IMR-90 (cell line): Measurements from ENCODE around the gene ANXA2. TPM values are rescaled to one million over a fixed set of nuclear protein-coding genes. Genes with fewer than 3 reads are reported as not detected.

Experiments
- ATAC-seq: fragments of 200-7000 bp; cut with Tn5 transposase; 2 replicates; pipeline ENCODE4 v1.9.1; 2020; ENCODE audit warnings: low read depth, mild to moderate bottlenecking, moderate library complexity
- BruUV-seq: library from RNA; stranded (reverse); fragments of 400-500 nt; replicated peaks from 2 replicates; lab custom pipeline; 2021; lab: Mats Ljungman, UMichigan
- CTCF ChIA-PET: fragments of 300-600 bp; formaldehyde crosslinking; extraction: SDS; loops from one replicate; lab custom pipeline; 2021; ENCODE audit warnings: antibody characterized with exemption; lab: Yijun Ruan, JAX
- POLR2A ChIA-PET: fragments of 300-600 bp; sonication (Branson Sonifier 250); formaldehyde crosslinking; loops from one replicate; lab custom pipeline; 2022; ENCODE audit warnings: antibody characterized with exemption; ENCODE audit not compliant: unreplicated experiment; lab: Charles Lee
- DNase-seq: peaks from one replicate; pipeline ENCODE4 v3.0.0; 2013
- H2AFZ ChIP-seq: replicated peaks from 2 replicates; pipeline ENCODE3; 2013; ENCODE audit warnings: low read length, mild to moderate bottlenecking; ENCODE audit not compliant: poor library complexity
- H2AK5ac ChIP-seq: 2 replicates; pipeline ENCODE4 v1.6.1; 2013; ENCODE audit warnings: low read depth, low read length, inconsistent platforms
- H2AK9ac ChIP-seq: replicated peaks from 2 replicates; pipeline ENCODE3; 2013; ENCODE audit warnings: mild to moderate bottlenecking, low read depth, low read length, moderate library complexity; ENCODE audit not compliant: poor library complexity
- H2BK120ac ChIP-seq: 2 replicates; pipeline ENCODE4 v1.6.1; 2013; ENCODE audit warnings: low read depth, low read length, inconsistent platforms
- H2BK15ac ChIP-seq: 3 replicates; pipeline ENCODE4 v1.6.1; 2013; ENCODE audit warnings: low read depth, low read length, inconsistent platforms
- H2BK20ac ChIP-seq: 2 replicates; pipeline ENCODE4 v1.6.1; 2013; ENCODE audit warnings: low read depth, mild to moderate bottlenecking, inconsistent platforms, low read length, moderate library complexity
- H2BK5ac ChIP-seq: 2 replicates; pipeline ENCODE4 v1.6.1; 2013; ENCODE audit warnings: mild to moderate bottlenecking, low read depth, low read length, inconsistent platforms; ENCODE audit not compliant: poor library complexity, severe bottlenecking
- H3K14ac ChIP-seq: replicated peaks from 2 replicates; pipeline ENCODE4 v1.6.1; 2013; ENCODE audit warnings: low read depth, low read length, inconsistent platforms
- H3K18ac ChIP-seq: 2 replicates; pipeline ENCODE4 v1.6.1; 2013; ENCODE audit warnings: low read depth, low read length, control low read depth
- H3K23ac ChIP-seq: 2 replicates; pipeline ENCODE4 v1.6.1; 2013; ENCODE audit warnings: low read depth, low read length, inconsistent platforms
- H3K27ac ChIP-seq: 2 replicates; pipeline ENCODE4 v1.5.1; 2013; ENCODE audit warnings: mild to moderate bottlenecking, control low read depth, low read length; ENCODE audit not compliant: insufficient read depth
- H3K27me3 ChIP-seq: 2 replicates; pipeline ENCODE4 v1.6.1; 2013; ENCODE audit warnings: low read length; ENCODE audit not compliant: control insufficient read depth, insufficient read depth
- H3K36me3 ChIP-seq: 2 replicates; pipeline ENCODE4 v1.6.1; 2013; ENCODE audit warnings: low read length, mixed read lengths; ENCODE audit not compliant: control insufficient read depth, insufficient read depth
- H3K4ac ChIP-seq: 2 replicates; pipeline ENCODE4 v1.6.1; 2013; ENCODE audit warnings: low read depth, low read length, inconsistent platforms
- H3K4me1 ChIP-seq: 2 replicates; pipeline ENCODE4 v1.6.1; 2013; ENCODE audit warnings: low read length, mixed read lengths; ENCODE audit not compliant: control insufficient read depth, insufficient read depth
- H3K4me2 ChIP-seq: 2 replicates; pipeline ENCODE4 v1.6.1; 2013; ENCODE audit warnings: low read depth, mild to moderate bottlenecking, control low read depth, low read length, moderate library complexity
- H3K4me3 ChIP-seq: 2 replicates; pipeline ENCODE4 v1.5.1; 2013; ENCODE audit warnings: low read depth, mild to moderate bottlenecking, control low read depth, low read length, moderate library complexity; ENCODE audit not compliant: insufficient read depth
- H3K56ac ChIP-seq: 2 replicates; pipeline ENCODE4 v1.6.1; 2013; ENCODE audit warnings: low read length, inconsistent platforms; ENCODE audit not compliant: insufficient read depth; ENCODE audit errors: extremely low read depth
- H3K79me1 ChIP-seq, 2 experiments: 2 replicates each; pipeline ENCODE4 v1.6.1; 2013; ENCODE audit warnings: low read length in 2 of 2, inconsistent platforms in 1 of 2, low read depth in 1 of 2
- H3K9ac ChIP-seq: 2 replicates; pipeline ENCODE4 v1.6.1; 2013; ENCODE audit warnings: low read depth, low read length, control low read depth
- H3K9me1 ChIP-seq: 2 replicates; pipeline ENCODE4 v1.6.1; 2013; ENCODE audit warnings: low read length, inconsistent platforms; ENCODE audit not compliant: insufficient read depth
- H3K9me3 ChIP-seq: 2 replicates; pipeline ENCODE4 v1.6.1; 2013; ENCODE audit warnings: low read length; ENCODE audit not compliant: control insufficient read depth, insufficient read depth
- H4K20me1 ChIP-seq: 2 replicates; pipeline ENCODE4 v1.6.1; 2013; ENCODE audit warnings: low read length, inconsistent platforms; ENCODE audit not compliant: insufficient read depth
- H4K5ac ChIP-seq: 2 replicates; pipeline ENCODE4 v1.6.1; 2013; ENCODE audit warnings: mild to moderate bottlenecking, low read depth, low read length, control low read depth
- H4K8ac ChIP-seq, 2 experiments: 2 replicates each; pipeline ENCODE4 v1.6.1; 2013; ENCODE audit warnings: low read depth in 2 of 2, low read length in 2 of 2, control low read depth in 1 of 2, inconsistent platforms in 1 of 2
- H4K91ac ChIP-seq: 2 replicates; pipeline ENCODE4 v1.6.1; 2013; ENCODE audit warnings: low read depth, low read length, inconsistent platforms; ENCODE audit not compliant: insufficient read depth
- BHLHE40 ChIP-seq: fragments of 150-350 bp; IDR thresholded peaks from 2 replicates; pipeline ENCODE4 v1.6.1; 2016; ENCODE audit warnings: mild to moderate bottlenecking, low read depth, low read length
- CEBPB ChIP-seq: IDR thresholded peaks from 2 replicates; pipeline ENCODE4 v1.6.1; 2012; ENCODE audit warnings: low read depth, low read length, improper control_type of control experiment
- CHD1 ChIP-seq: IDR thresholded peaks from 2 replicates; pipeline ENCODE4 v1.6.1; 2012; ENCODE audit warnings: low read depth, low read length, improper control_type of control experiment
- FOS ChIP-seq: fragments of 150-350 bp; IDR thresholded peaks from 2 replicates; pipeline ENCODE4 v1.6.1; 2016; ENCODE audit warnings: low read depth, low read length
- MAFK ChIP-seq: IDR thresholded peaks from 2 replicates; pipeline ENCODE4 v1.6.1; 2012; ENCODE audit warnings: low read depth, low read length, improper control_type of control experiment
- MAZ ChIP-seq: IDR thresholded peaks from 2 replicates; pipeline ENCODE4 v1.6.1; 2012; ENCODE audit warnings: low read depth, mild to moderate bottlenecking, low read length, improper control_type of control experiment, moderate library complexity, borderline replicate concordance
- MXI1 ChIP-seq: IDR thresholded peaks from 2 replicates; pipeline ENCODE4 v1.6.1; 2012; ENCODE audit warnings: low read depth, mild to moderate bottlenecking, low read length, moderate library complexity, borderline replicate concordance
- NFE2L2 ChIP-seq: fragments of 150-350 bp; IDR thresholded peaks from 2 replicates; pipeline ENCODE4 v1.6.1; 2016; ENCODE audit warnings: low read depth, mild to moderate bottlenecking, low read length
- POLR2A ChIP-seq: IDR thresholded peaks from 2 replicates; pipeline ENCODE4 v1.6.1; 2012; ENCODE audit warnings: mild to moderate bottlenecking, low read depth, low read length
- RAD21 ChIP-seq: IDR thresholded peaks from 2 replicates; pipeline ENCODE4 v1.6.1; 2012; ENCODE audit warnings: low read length, improper control_type of control experiment
- RCOR1 ChIP-seq: IDR thresholded peaks from 2 replicates; pipeline ENCODE4 v1.6.1; 2012; ENCODE audit warnings: mild to moderate bottlenecking, low read length, improper control_type of control experiment; ENCODE audit not compliant: insufficient replicate concordance
- RFX5 ChIP-seq: IDR thresholded peaks from 2 replicates; pipeline ENCODE4 v1.8.0; 2012; ENCODE audit warnings: low read depth, mild to moderate bottlenecking, low read length, moderate library complexity
- SMC3 ChIP-seq: fragments of 150-350 bp; IDR thresholded peaks from 2 replicates; pipeline ENCODE4 v1.6.1; 2016; ENCODE audit warnings: low read depth, mild to moderate bottlenecking, antibody characterized with exemption, low read length, moderate library complexity
- WGBS, 2 experiments: methylation state at CpG; one replicate each; pipeline versions ENCODE4 v1.1.5 to v1.1.7; 2013; ENCODE audit warnings: missing lambda C conversion rate in 2 of 2; ENCODE audit not compliant: insufficient read length in 1 of 2; ENCODE audit errors: extremely low coverage in 2 of 2; 5-methylcytosine and 5-hydroxymethylcytosine counted together
- dilution Hi-C: fragments of 300-500 bp; cut with HindIII; formaldehyde crosslinking; loops from one replicate; pipeline ENCODE4 v1.14.3; 2018; ENCODE audit warnings: low sequenced_read_pairs; ENCODE audit not compliant: unreplicated experiment
- in situ Hi-C: fragments of 300-500 bp; cut with MboI; formaldehyde crosslinking; loops from 3 replicates; pipeline ENCODE4 v1.14.3; 2019; ENCODE audit warnings: low sequenced_read_pairs, inconsistent platforms, mixed read lengths
- intact Hi-C: fragments of 100-400 bp; cut with micrococcal nuclease; formaldehyde crosslinking; loops from 2 replicates; pipeline ENCODE4 v1.10.0; 2022
- polyA plus RNA-seq, 3 experiments: library from polyadenylated mRNA; depleted of rRNA; stranded (reverse); fragments of >200 nt; gene quantifications; 2 replicates each; pipeline ENCODE4 v1.2.3, GENCODE V29; 2012; ENCODE audit warnings: low replicate concordance in 1 of 3
- total RNA-seq: library from RNA; depleted of rRNA; stranded (reverse); fragments of >200 nt; gene quantifications from 2 replicates; pipeline ENCODE4 v1.2.3, GENCODE V29; 2012
- TF ChIP-seq, protein P1 (sequence below): fragments of 150-350 bp; IDR thresholded peaks from 2 replicates; pipeline ENCODE4 v1.6.1; 2017; ENCODE audit warnings: mild to moderate bottlenecking, antibody characterized with exemption, low read length, low read depth
- TF ChIP-seq, protein P2 (sequence below): conservative IDR thresholded peaks from 2 replicates; pipeline ENCODE4 v1.5.1; 2012; ENCODE audit warnings: mild to moderate bottlenecking, low read depth, low read length, improper control_type of control experiment
- TF ChIP-seq, protein P3 (sequence below): fragments of 150-350 bp; IDR thresholded peaks from 2 replicates; pipeline ENCODE4 v1.6.1; 2016; ENCODE audit warnings: low read depth, mild to moderate bottlenecking, low read length, moderate library complexity, borderline replicate concordance

ANXA2 gene
- total and polyA plus RNA-seq, 2 of the 4 experiments (the other 2 are of a cell fraction) = 7,454 to 8,412 TPM

DNA sequence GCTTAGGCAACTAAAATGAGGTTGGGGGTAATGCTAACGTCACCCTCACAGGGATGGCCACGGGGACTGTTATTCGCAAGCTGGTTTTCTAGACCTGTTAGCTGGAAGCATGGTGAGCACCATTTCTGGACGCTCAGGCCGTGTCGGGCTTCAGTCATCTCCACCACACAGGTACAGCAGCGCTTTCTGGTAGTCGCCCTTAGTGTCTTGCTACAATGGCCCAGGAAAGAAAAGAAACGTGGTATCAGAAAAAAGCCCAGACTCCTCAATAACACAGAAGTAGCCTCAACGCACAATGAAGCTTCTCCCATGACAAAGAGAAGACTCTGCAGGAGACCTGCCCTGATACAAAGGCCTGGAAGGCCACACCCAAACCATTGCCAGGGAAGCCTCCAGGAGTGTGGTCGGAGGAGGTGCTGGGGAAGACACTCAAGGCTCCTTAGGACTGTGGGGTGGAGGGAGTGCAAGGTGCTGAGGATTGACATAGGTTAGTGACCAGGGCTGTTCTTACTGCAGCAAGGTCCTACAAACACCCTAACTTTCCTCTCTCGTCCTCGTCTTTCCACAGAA lies 50.2 kb downstream of the ANXA2 start:
- Histone ChIP-seq H3K36me3 (peaks cover 63% of the 10 kb centered on the region), H4K8ac (no peak overlapping the region), H3K9me3 (no peaks in the 10 kb centered on the region), H3K4me1 (peaks cover 1% of the 10 kb centered on the region; the same call in 1 of the 2 replicates), H3K9ac (no peak overlapping the region), H2BK20ac (no peak overlapping the region), H3K79me1 (peaks cover 38 to 48% of the 10 kb centered on the region in 2 experiments), H2BK5ac (no peak overlapping the region), H4K20me1 (peaks cover 79% of the 10 kb centered on the region), H3K4ac (no peak overlapping the region), H2AK9ac (no peak overlapping the region), H3K18ac (no peak overlapping the region), H2AK5ac (no peak overlapping the region), H3K4me2 (no peak overlapping the region), H2BK15ac (no peak overlapping the region), H3K14ac (no peak overlapping the region), H4K91ac (no peak overlapping the region), H3K27me3 (no peaks in the 10 kb centered on the region), H4K5ac (no peak overlapping the region), H3K56ac (no peak overlapping the region), H2AFZ (no peak overlapping the region), H3K9me1 (no peaks in the 10 kb centered on the region; the same call in 1 of the 2 replicates), H3K4me3 (no peak overlapping the region), H2BK120ac (no peak overlapping the region), H3K23ac (no peak overlapping the region), H3K27ac (no peak overlapping the region)
- ATAC-seq (no peak), DNase-seq (no peak)
- TF ChIP-seq BHLHE40 = no peak
- no peak for TF ChIP-seq FOS
- TF ChIP-seq, protein P1, sequence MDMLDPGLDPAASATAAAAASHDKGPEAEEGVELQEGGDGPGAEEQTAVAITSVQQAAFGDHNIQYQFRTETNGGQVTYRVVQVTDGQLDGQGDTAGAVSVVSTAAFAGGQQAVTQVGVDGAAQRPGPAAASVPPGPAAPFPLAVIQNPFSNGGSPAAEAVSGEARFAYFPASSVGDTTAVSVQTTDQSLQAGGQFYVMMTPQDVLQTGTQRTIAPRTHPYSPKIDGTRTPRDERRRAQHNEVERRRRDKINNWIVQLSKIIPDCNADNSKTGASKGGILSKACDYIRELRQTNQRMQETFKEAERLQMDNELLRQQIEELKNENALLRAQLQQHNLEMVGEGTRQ = no peak
- no peak for TF ChIP-seq NFE2L2
- TF ChIP-seq CHD1 = no peak
- no peak for TF ChIP-seq MAFK
- TF ChIP-seq POLR2A = no peak
- no peak for TF ChIP-seq CEBPB
- TF ChIP-seq RAD21 = no peak
- no peak for TF ChIP-seq MXI1
- TF ChIP-seq RCOR1 = no peak
- TF ChIP-seq RFX5 = no peak
- TF ChIP-seq MAZ = no peak
- TF ChIP-seq, protein P2, sequence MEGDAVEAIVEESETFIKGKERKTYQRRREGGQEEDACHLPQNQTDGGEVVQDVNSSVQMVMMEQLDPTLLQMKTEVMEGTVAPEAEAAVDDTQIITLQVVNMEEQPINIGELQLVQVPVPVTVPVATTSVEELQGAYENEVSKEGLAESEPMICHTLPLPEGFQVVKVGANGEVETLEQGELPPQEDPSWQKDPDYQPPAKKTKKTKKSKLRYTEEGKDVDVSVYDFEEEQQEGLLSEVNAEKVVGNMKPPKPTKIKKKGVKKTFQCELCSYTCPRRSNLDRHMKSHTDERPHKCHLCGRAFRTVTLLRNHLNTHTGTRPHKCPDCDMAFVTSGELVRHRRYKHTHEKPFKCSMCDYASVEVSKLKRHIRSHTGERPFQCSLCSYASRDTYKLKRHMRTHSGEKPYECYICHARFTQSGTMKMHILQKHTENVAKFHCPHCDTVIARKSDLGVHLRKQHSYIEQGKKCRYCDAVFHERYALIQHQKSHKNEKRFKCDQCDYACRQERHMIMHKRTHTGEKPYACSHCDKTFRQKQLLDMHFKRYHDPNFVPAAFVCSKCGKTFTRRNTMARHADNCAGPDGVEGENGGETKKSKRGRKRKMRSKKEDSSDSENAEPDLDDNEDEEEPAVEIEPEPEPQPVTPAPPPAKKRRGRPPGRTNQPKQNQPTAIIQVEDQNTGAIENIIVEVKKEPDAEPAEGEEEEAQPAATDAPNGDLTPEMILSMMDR = no peak
- TF ChIP-seq SMC3 = no peak
- TF ChIP-seq, protein P3, sequence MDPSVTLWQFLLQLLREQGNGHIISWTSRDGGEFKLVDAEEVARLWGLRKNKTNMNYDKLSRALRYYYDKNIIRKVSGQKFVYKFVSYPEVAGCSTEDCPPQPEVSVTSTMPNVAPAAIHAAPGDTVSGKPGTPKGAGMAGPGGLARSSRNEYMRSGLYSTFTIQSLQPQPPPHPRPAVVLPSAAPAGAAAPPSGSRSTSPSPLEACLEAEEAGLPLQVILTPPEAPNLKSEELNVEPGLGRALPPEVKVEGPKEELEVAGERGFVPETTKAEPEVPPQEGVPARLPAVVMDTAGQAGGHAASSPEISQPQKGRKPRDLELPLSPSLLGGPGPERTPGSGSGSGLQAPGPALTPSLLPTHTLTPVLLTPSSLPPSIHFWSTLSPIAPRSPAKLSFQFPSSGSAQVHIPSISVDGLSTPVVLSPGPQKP = no peak
- in situ Hi-C loops (loop anchor here (25.0 kb wide), 1 partner anchor 1490 kb away; no protein-coding TSS in a partner anchor), intact Hi-C loops (no loop called here), dilution Hi-C loops (no loop called here)
- CTCF ChIA-PET = interaction anchor here (0.6 kb wide), 1 partner anchor 159 kb away, joined by 6 read pairs; no protein-coding TSS in a partner anchor
- no TSS peak for BruUV-seq
- POLR2A ChIA-PET = no interaction called here
- WGBS, 2 experiments = 92% methylated on average over 3 of the region's 13 CpGs; no CpG with 5 or more reads in 1 of the 2 experiments
